NCI-H774 (cell line): Measurements from ENCODE around the gene SMCR8.
A peak's percentile ranks its signal among the peaks of the same experiment; 100 is the strongest.
"Not testable (repeated sequence)": the region's sequence is repeated elsewhere in the genome, so short reads cannot be mapped to it uniquely, and the experiment has no call there.

Source experiments
- DNase-seq: peaks from one replicate; lab custom pipeline; 2025; lab: John Stamatoyannopoulos, UW

The SMCR8 gene

DNA sequence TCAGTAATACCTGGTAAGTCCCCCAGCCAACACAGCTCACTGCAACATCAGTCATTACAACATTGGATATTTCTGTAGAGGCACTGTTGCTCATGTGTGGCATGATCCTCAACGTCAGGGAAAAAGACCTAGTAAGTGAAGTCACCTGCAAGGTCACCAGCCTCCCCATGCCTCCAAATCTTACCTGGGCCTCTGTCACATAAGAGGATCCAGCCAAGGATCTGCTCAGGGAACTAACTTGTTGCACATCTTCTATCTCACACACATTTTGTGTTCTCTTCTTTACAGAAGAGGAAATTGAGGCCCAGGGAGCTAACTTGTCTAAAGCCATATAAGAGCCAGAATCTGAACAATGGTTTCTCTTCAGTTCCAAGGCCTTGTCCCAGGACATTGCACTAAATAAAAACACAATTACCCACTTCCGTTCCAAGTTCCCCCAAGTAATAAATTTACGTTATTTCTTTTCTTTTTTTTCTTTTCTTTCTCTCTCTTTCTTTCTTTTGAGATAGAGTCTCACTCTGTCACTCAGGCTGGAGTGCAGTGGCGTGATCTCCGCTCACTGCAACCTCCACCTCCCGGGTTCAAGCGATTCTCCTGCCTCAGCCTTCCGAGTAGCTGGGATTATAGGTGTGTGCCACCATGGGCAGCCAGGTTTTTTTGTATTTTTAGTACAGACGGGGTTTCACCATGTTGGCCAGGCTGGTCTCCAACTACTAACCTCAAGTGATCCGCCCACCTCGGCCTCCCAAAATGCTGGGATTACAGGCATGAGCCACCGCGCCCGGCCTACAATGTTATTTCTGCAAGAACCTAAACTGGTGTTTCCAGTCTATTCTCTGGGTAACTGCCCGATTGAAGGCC is 47.0 kb downstream of the SMCR8 start:
- no peak for DNase-seq

DNA sequence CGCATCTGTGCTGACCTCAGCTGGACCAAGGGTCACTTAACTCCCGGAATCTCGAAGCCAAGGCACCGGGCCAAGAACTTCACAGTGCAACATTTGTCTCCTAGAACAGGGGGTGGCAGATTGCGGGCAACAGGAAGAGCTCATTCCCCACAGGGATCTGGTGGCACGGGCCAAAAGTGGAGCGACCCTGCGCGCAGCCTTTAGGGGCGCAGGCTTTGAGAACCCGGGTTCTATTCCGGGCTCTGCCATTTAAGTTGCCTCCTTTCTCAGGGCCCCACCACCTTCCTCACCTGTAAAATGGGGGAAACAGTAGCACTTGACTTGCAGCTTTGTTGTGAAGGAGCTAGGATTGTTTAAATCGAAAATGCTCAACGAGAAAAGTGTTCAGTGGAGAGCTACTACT is 47.6 kb downstream of the SMCR8 start:
- no peak for DNase-seq

DNA sequence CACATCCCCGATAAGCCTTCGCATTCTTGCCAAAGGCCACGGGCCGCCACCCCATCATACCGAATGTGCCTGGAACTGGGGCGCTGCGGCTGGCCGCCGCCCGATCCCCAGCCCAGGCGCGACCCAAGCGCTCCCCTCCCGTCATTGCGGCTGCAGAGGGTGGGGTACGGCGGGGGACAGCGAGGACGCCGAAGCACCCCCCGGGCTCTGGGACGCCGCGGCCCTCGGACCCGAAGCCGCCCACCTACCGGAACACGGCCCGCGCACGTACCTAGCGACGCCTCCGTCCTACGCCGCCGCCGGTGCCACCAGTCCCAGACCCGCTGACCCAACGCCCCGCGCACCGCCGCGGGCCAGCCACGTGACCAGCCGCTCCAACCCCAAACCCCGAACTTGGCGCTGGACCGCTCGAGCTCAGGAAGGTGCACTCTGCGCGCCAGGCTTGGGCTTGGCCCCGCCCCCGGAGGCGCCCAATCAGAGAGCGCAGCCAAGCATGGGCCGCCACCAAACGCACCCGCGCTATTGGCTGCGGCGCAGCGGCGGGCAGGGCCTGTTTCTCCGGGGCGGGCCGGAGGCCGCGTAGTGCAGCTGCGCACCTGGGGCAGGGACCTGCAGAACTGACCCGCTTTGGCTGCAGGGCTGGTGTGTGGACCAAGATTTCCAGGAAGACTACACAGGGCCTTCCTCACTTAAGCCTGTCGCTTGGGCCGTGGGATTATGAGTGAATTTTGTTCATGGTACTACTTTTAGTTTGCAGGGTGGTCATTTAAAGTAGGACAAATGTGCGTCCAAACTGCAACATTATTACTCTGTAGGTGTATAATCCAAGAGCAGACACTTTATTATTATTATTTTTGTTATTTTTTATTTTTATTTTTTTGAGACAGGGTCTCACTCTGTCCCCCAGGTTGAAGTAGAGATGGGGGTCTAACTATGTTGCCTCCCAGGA is 48.3 kb downstream of the SMCR8 start, which contains the start of gene SHMT1:
Gene SHMT1, minus strand, starts transcription at position 450 of the 949 bp plus-strand sequence. CDS start 7,569 bp downstream, outside the sequence.
- peak; percentile 83 for DNase-seq

DNA sequence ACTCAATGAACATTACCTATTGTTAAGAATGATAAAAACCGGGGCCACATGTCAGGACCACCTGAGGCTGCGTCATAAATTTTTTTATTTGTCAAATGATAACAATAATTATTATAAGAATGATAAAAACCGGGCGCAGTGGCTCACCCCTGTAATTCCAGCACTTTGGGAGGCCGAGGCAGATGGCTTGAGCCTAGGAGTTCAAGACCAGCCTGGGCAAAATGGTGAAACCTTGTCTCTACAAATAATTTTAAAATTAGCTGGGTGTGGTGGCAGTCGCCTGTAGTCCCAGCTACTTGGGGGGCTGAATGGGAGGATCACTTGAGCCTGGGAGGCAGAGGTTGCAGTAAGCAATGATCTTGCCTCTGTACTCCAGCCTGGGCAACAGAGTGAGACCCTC is 49.1 kb downstream of the SMCR8 start:
- no peak for DNase-seq

DNA sequence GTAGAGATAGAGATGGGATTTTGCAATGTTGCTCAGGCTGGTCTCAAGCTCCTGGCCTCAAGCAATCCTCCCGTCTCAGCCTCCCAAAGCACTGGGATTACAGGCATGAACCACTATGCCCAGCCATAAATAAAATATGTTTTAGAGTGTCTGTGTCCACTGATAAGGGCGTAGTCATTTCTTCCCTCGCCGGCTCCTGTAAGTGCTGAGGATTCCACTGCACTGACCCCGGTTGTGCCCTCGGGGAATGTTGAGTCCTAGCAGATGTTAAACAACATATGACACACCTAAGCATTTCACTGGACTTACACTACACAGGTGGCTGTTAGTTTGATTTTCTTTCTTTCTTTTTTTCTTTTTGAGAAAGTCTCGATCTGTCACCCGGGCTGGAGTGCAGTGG is 53.9 kb downstream of the SMCR8 start:
- no peak for DNase-seq

DNA sequence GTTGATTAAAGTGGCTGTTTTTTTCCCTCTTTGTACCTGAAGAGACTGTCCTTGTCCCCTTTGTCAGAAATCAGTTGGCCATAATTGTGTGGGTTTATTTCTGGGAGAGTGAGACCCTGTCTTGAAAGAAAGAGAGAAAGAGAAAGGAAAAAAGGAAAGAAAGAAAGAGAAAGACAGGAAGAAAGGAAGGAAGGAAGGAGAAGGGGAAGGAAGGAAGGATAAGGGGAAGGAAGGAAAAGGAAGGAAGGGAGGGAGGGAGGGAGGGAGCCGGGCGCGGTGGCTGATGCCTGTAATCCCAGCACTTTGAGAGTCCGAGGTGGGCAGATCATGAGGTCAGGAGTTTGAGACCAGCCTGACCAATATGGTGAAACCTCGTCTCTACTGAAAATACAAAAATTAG is 55.7 kb downstream of the SMCR8 start:
- no peak for DNase-seq

DNA sequence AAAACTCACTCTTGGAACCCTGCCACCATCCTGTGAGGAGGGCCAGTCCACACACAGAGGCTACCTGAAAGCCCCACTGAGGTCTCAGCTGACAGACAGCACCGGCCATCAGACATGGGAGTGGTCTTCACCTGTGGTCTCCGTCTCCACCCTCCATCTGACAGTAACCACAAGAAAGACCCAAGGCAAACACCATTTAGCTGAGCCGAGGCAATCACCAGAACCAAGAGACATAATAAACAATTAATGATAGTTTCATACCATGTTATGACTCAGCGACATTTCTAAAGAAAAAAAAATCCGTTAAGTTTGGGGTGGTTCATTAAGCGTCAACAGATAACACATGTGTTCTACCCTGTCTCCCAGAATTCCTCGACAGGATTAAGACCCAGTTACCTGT is 56.4 kb downstream of the SMCR8 start:
- DNase-seq = no peak

DNA sequence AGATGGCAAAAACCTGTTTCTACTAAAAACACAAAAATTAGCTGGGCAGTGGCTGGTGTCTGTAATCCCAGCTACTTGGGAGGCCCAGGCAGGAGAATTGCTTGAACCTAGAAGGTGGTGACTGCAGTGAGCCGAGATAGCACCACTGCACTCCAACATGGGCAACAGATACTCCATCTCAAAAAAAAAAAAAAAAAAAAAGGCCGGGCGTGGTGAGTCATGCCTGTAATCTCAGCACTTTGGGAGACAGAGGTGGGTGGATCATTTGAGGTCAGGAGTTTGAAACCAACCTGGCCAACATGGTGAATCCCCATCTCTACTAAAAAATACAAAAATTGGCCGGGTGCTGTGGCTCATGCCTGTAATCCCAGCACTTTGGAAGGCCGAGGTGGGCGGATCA is 58.1 kb downstream of the SMCR8 start:
- DNase-seq = not testable (repeated sequence)

DNA sequence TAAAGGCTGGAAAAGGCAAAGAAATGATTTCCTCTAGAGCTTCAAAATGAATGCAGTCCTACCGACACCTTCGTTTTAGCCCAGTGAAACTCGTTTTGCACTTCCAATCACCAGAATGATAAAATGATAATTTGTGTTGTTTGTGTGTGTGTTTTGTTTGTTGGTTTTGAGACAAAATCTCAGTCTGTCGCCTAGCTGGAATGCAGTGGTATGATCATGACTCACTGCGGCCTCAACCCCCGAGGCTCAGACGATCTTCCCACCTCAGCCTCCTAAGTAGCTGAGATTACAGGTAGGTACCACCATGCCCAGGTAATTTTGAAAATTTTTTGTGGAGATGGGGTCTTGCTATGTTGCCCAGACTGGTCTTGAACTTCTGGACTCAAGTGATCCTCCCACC is 59.1 kb downstream of the SMCR8 start:
- DNase-seq = no peak
